HG03354 (cell line): ENCODE measurements around the gene FBLN1.

ENCODE experiments used
- ATAC-seq: cut with Tn5 transposase; IDR thresholded peaks from one replicate; pipeline ENCODE4 v1.9.1; 2021; ENCODE audit warnings: mild to moderate bottlenecking; ENCODE audit not compliant: unreplicated experiment, poor library complexity, severe bottlenecking

FBLN1 gene

DNA sequence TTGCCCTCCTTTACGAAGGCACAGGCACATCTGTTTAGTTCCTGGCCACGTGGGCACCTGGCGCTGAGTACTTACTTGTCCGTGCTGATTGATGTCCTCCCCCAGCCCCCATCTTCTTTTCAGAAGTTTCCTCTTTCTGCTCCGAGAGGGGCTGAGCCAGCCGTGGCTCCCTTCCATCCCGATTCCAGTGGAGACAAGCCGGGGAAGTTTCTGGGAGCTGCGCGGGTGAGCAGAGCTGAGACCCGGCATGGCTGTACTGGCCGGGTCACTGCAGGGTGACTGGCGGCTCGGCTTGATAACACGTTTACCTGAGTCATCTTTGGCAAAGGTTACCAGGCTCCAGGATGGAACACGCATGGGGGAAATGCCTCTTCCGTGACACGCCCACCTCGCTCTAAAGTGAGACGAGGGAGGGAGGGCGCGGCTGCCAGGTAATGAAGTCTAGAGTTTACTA lies 123.5 kb downstream of the FBLN1 start:
- no peak for ATAC-seq

DNA sequence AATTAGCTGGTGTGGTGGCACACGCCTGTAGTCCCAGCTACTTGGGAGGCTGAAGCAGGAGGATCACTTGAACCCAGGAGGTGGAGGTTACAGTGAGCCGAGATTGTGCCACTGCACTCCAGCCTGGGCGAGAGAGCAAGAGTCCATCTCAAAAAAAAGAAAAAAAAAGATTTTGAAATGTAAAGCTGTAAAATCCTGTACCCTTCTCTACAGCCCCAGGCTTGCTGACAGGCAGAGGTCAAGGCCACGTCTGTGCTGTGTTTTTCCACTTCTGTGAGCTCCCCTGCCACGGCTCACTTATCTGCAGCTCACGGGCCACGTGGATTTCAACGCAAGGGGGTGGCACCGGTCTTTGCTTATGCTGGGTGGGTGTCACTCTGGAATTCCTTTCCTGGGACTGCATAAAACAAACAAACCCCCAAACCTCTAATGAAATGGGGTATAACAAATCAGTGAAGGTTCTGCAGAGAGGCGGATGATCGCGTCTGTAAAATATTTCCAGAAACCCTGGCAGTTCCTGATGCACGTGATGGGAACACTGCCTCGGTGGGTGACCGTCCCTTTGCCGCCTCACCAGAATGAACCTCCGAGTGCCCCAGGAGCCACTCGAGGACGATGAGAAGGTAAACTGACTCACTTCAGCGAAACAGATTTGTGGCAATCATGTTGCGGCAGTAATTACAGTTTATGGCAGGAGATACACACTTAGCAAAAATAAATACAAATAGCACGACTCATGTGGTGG lies 125.0 kb downstream of the FBLN1 start:
- ATAC-seq: no peak

DNA sequence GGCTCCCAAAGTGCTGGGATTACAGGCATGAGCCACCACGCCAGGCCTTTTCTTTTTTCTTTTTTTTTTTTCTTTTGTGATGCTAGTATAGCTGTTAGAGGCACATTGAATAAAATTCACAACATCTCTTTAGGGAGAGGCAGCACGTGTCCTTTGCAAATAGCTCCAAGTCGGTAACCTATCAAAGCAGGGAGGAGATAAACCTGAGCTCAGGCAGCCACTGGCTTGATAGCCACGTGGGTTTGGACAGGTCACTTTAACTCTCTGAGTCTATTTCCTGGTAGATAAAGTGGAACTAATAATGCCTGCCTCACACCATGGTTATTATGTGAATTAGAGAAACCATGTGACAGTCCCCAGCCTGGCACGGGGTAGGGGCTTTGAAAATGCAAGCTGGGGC lies 125.8 kb downstream of the FBLN1 start:
- no peak for ATAC-seq

DNA sequence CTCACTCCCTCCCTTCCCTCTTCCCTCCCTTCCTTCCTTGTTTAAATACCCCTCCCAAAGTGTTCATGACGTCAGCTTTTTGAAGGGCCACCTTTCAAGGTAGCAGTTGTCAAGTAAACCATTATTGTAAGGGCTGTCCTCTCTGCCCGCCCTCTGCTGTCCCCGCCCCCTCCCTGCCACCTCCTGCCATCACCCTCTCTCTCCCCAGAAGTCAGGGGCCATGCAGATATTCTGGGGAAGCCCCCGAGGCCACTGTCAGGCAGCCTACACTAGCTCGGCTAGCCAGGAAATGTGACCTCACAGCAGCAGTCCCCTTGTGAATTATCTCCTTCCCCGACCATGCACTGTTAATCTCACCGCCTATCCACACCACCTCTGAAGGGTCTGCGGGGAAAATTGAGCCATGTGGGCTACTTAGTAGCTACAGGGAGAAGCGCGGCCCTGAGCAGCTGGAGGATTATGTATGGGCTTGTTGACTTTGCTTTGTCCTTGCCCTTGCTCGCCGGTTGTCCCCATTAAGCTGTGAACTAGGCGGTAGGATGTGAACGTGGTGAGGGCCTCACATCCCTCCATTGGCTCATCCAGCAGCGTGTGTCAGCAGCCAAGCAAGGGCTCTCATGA lies 126.9 kb downstream of the FBLN1 start:
- no peak for ATAC-seq

DNA sequence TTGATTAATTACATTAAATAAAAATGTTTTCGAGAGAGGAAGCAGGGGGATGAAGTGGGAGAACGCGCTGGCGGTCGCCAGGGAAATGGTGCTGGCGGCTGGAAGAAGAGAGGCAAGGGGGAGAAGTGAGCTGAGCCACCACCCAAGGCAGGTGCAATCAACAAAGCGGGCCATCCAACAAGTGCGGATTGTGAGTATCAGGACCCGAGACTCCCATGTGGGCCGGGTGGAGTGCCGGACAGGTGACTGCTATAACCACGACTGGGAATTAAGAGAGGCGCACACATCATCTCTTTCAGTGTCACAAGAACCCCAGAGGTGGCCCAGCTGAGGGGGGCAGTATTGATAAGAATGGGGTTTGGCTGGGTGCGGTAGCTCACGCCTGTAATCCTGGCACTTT lies 127.8 kb downstream of the FBLN1 start:
- ATAC-seq: no peak

DNA sequence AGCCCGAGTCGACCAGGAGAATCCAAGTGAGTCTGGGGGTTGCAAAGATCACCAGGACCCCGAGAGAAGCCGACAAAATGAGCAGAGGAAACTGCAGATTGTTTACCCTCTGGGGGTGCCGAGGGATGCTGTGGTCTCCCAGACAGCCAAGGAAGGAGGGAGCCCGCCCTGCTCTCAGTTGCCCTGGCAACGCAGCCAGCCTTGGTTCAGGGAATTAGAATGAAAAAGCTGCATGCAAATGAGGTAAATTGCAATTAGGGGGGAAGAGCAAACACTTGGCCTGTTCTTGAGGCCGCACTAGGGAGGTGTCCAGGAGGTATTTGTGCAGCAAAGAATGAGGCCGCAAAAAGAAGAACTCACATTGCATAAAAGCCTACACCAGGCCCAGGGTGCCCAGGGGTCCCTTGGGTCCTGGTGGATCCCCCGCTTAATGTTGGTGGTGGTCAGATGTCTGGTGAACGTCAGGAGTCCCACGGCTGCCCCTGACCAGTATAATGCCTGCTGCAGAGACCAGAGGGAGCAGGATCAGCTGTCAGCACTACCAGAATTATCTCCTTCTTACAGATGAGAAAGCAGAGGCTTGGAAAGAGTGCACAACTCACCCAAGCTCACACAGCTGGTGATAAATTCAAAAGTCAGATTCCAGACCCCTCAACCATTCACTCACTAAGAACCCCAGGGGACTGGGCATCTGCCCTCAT lies 128.6 kb downstream of the FBLN1 start:
- ATAC-seq: no peak

DNA sequence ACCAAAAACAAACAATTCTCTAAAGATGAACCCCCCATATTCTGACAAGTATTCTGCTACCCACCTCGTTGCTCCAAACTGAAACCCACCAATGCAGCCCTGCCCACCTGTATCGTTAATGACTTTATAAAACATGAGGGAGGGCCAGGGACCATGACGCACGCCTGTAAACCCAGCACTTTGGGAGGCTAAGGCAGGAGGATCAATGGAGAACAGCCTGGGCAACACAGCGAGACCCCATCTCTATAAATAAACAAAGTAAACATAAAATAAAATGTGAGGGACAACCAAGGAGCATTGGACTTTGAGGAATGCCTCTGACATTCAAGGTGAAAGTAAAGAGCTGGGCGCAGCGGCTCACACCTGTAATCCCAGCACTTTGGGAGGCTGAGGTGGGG lies 129.2 kb downstream of the FBLN1 start:
- no peak for ATAC-seq

DNA sequence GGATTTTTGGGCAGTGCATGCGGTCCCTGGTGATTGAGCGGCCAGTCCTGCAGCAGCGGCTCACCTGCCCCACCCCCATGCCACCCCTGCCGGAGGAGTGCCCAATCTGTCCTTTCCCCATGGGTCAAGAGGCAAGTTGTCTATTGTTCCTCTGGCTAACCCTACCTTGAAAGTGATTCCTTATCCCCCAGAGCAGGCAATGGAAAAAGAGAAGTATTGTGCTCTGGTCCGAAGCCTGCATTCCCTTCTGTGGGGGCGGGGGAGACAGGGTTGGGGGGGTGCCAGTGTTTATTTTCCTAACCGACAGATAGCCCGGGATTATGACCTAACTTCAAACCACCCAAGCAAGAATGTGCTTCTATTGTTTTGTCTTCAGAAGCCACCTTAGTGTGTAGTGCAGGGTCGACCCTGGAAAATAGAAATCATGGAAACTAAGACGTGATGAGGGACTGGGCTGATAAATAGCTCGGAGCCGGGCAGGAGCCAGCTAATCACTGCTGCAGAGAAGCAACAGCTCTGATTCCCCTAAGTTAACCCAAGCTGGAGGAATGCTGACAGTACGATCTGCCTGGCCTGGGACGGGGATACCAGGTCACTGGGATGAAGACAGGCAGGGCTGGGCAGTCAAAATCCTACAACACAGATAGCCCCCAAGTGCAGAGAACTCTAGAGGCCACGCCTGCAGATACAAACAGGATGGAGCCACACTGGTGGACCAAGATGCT lies 130.3 kb downstream of the FBLN1 start:
- no peak for ATAC-seq

DNA sequence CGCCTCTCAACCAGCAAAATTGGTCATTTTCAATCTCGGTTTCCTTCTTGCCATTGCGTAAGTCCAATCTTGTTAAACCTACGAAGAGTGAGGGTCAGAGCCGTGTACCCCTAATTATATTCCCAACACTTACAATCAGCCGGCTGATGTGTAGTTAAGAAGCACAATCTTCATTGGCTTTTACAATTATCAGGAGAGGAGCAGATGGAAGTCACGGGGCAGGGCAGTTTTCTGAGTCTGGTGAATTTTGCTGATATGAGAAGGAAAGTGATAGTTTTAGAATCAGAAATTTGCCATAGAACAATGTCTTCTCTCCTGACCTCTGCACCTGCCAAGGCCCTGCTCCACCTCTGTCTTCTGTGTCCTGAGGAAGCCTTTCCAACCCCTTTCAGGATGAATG lies 134.0 kb downstream of the FBLN1 start:
- no peak for ATAC-seq

DNA sequence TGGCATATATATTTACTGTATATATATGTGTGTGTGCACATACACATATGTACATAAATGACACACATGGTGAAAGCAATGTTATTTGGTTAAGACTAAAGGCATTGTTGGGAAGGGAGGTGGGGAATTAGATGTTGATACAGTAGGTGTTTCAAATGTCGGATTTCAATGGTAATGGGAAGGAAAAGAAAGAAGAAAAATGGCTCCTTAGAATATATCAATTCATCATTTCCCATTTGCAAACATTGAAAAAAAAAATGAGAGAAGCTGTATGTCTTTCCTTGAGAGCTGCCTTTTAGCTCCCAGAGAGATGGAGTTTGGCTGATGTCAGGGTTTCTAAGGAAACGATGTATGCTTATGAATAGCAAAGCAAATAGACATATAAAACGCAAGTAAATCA lies 135.5 kb downstream of the FBLN1 start:
- no peak for ATAC-seq

DNA sequence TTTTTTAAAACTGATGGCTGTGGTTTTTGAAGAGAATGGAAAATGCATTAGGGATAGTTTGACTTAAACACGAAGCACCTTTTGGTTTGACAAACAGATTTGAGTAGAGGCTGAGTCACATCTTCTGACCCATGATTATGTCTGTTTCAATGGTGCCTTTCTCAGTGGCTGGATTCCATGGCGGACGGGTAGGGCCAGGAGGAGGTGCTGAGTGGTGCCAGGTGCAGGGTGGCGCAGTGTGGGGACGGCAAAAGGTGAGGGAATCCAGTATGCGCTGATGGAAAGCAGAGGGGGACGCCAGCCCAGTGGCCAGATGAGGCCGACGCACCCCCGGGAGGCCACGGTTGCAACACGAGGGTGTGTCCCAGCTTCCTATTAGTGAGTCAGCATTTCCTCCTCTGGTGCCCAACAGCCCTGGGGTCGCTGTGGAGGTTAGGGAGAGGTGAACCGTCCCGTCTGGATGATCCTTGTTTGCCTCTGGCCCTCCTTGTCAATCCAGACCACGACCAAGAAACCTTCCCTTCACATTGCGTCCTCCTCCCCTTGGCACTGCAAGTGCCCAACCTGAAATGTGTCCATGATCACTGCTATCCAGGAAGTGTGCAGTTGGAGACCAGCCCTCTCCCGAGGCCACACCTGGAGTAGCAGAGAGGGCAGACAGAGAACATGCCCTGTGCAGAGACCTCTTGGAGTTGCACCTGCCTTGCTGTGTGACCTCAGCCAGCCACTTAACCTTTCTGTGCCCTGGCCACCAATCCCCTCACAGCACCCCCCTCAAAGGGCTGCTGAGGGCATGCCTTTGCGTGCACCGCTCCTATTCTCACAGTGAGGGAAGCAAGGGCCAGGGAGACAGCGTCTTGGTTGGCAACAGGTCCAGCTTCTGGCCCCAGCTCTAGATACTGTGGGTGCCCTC lies 136.4 kb downstream of the FBLN1 start:
- ATAC-seq: no peak

DNA sequence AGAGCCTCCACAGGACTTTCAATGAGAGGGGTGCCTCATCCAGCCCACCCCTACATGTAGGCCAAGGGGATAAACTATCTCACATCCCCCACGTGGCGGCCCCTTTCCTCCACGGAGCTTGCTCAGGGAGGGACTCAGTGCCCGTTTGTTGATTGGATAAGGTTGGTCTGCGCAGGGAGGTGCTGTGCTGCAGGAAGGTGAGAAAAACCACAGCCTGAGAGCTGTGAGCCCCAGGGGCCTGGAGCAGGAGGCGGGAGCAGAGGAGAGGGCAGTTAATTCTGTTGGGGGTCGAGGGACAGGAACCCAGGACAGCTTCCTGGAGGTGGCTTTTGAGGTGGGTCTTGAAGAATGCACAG lies 137.0 kb downstream of the FBLN1 start:
- ATAC-seq: no peak

DNA sequence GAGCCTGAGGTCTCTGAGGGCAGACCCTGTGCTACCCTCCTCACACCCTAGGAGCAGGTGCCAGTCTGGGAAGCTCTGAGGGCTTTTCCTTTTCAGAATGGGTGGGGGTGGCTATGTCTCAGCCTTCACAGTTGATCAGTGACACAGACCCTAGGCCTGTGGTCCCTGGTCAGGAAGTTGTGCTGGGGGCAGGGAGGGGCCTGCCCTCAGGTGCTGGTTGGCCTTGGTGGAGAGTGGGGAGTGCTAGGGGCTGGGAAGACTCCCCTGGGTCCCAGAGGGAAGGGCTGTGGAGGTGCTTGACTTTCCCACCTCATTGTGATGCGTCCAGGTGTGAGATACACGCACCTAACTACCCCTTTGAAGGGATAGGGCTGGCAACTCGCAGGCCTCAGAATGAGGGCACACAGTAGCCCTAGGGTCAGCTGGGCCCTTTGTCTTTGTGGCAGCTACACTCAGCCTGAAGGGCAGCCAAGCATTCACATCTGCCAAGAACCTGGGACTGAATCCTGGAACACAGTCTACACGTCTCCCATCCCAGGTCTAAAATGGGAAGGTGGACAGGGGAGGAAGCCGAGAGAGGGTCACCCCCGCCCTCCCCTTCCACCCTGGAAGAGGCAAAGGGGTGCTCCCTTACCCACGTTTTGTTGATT lies 137.7 kb downstream of the FBLN1 start:
- no peak for ATAC-seq

DNA sequence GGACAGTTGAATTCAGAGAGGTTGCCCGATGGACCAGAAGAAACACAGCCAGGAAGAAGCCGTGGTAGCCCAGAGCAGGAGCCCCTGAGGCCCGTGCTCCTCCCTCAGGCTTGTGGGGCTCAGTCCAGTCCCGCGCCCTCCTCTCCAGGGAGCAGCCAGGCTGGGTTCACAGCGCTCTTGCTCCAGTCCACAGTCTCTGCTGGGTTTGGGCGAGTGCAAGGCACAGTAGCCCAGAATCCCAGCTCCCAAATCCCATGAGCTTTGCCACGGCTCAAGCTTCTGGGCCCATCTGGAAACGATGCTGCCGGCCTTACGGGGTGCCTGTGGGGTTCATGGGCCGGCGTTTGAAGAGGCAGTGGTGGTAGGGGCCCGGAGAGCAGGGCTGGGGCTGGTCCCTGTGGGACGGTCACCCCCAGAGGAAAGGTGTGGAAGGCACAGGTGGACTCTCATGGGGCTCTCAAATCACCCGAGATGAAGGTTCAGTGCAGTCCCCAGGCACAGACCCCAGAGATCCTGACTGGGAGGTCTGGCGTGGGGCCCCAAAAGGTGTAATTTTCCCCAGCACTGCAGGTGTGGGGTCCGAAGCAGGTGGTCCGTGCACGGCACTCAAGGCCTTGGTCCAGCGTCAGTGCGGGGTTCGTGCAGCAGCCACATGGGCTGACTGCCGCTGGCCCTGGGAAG lies 138.4 kb downstream of the FBLN1 start:
- no peak for ATAC-seq

DNA sequence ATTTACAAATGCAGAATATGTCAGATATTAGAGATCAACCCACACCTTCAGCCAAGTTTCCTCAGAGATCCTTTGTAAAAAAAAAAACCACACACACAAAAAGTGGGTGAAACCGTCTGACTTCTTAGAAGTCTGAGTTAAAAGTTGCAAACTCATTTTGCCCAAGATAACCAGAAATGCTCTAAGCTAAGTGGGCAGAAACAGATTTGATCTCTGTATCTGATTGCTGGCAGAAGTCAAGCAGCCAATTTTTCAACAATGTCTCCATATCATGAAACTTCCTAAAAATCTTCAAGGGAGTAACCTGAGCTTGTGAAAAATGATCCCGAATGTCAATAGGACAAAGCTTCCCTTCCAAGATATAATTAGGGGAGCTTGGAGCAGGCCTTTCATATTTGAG lies 140.3 kb downstream of the FBLN1 start:
- ATAC-seq: no peak

DNA sequence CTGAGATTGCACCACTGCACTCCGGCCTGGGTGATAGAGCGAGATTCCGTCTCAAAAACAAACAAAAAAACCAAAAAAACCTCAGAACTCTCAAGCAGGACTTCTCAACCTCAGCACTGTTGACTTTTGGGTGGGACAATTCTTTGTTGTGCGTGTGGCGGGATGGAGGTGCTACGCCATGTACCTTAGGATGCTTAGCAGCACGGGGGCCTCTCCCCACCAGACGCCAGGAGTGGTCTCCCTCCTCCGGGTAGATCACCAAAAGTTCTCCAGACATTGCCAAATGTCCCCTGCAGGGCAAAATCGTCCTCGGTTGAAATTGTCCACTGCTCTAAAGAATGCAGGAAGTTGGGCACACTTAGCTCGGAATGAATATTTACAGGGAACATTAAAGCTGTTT lies 142.0 kb downstream of the FBLN1 start:
- no peak for ATAC-seq

DNA sequence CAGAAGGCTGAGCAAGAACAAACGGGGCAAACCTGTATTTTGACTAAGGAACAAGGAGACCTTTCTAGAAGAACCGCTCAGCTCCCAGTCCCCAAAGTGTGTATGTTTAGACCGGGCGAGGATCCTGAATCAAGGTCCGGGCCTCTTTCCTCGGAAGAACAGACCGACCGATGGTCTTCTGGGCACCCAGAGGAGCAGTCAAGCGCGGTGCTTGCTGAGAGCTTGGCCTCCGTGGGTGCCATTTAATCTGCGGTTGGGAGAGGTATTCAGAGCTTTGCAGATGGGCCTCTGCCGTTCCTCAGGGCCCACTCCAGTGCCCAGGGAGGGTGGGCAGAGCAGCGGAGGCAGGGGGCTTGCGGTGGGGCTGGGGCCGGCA lies 142.5 kb downstream of the FBLN1 start:
- no peak for ATAC-seq

DNA sequence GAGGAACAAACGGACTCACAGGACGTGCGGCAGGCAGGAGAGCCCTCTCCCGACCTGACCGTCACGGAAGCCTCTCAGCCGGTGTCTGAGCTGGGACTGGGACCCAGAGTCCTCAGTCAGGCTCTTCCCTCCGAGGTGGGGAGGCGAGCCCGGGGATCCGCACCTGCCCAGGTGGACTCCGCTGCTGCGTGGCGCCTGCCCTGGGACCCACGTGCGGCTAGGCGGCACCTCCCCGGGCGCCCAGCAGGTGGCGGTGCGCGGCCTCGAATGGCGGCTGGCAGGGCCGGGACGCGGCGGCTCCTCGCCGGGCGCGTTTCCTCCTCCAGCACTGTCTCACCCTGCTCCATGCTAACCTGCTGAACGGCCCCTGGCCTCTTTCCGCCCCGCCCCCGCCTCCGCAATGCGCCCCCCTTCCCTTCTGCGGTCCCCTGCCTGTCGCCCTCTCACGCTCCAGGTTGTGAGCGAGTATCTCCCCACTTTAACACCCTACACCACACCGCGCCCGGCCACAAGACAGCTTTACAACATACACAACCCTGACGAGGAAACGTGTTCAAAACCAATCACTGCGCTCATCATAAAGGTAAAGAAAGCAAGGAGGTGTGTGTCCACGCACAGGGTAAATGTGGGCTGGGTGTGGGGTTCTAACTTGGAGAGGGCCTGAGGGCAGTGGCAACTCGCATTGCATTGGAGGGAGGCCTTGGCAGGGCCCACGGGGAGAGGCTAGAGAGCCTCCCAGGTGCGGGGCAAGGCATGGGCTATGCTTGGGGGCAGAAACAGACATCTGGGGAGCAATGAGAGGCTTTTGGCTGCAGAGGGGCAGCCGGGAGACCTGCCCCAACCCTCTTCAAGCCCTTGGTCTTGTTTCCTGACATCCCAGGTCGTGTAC lies 143.1 kb downstream of the FBLN1 start:
- ATAC-seq: no peak
